ENCODE results near the gene ADISSP.
A peak's percentile ranks its signal among the peaks of the same experiment; 100 is the strongest.
"Not testable (repeated sequence)": the region's sequence is repeated elsewhere in the genome, so short reads cannot be mapped to it uniquely, and the experiment has no call there.

Gene ADISSP

DNA sequence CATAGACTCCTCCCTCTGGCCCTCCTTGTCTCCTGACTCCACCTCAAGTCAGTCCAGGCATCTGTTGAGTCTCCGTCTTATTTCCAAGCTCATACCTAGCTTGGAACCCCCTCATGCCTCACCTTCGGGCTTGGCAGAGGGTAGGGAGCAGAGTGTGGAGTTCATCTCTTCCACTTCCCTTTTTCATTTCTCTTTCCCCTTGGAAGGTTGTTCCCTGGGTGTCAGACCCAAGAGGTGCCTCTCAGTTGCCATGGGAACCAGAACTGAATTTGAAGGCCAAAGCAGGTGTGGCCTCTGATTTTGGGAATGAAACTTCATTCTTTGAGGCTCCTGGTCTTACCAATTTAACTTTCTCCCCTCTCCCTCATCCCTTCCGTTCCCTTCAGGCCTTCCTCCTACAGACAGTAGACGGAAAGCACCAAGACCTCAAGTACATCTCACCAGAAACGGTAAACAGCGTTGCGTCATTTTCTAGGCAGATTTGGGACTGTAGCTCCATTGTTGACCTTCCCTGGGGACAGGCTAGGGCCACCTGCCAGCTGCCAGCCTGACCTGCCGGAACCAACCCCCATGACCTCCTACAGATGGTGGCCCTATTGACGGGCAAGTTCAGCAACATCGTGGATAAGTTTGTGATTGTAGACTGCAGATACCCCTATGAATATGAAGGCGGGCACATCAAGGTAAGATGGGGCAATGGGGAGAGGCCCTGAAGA, 35.1 kb upstream of the ADISSP start:
- no peaks in the 10 kb centered on the region for H3K9me3 Mint-ChIP-seq
- DNase-seq = no peak
- H3K27me3 Mint-ChIP-seq = no peaks in the 10 kb centered on the region
- H3K36me3 Mint-ChIP-seq (ENCODE audit: low read depth) = peaks cover 92% of the 10 kb centered on the region
- H3K27ac Mint-ChIP-seq = peak overlapping the region; percentile 65
- peaks cover 82% of the 10 kb centered on the region for H3K4me1 Mint-ChIP-seq (ENCODE audit: low read depth)
- no peak overlapping the region for H3K4me3 Mint-ChIP-seq

- Mint-ChIP-seq H3K4me1 (ENCODE audit: low read depth) (peaks cover 82% of the 10 kb centered on the region), H3K27me3 (no peaks in the 10 kb centered on the region), H3K36me3 (ENCODE audit: low read depth) (peaks cover 96% of the 10 kb centered on the region), H3K27ac (peak overlapping the region; percentile 40), H3K4me3 (no peak overlapping the region), H3K9me3 (no peaks in the 10 kb centered on the region)
- DNase-seq = no peak
Observed at GRCh38 chr20:3801846-3802245, 34.3 kb upstream of the ADISSP start.

DNA sequence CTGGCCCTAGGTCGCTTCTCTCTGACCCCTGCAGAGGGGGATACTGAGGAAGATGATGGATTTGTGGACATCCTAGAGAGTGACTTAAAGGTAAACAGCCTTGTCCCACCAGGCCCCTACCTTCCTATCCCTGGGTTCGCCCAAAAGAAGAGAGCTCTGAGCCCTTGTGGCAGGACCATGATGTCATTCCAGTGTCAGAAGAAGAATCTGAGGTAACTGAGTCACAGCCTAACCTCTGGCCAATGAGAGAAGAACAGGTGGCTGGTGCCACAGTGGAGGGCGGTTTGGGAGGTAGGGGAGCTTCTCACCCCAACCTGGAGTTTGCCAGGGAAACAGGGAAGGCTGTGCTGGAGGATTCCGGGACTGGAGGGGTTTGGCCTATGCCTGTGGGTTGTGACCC, 33.7 kb upstream of the ADISSP start:
- H3K4me1 Mint-ChIP-seq (ENCODE audit: low read depth) = peaks cover 82% of the 10 kb centered on the region
- no peak for DNase-seq

DNA sequence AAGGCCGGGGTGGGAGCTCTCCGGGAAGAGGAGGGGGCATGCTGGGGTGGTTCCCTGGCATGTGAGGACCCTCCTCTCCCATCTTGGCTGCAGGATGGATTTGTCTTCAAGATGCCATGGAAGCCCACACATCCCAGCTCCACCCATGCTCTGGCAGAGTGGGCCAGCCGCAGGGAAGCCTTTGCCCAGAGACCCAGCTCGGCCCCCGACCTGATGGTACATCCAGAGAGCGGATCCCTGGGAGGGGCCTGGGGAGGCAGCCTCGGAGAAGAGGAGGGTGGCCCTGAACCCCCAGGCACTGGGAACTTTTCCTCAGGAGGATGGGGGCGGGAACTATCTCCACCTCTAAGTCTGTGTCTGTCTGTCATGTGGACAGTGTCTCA, 33.3 kb upstream of the ADISSP start:
- H3K36me3 Mint-ChIP-seq (ENCODE audit: low read depth) = peaks cover 91% of the 10 kb centered on the region
- H3K27ac Mint-ChIP-seq = peak overlapping the region; percentile 97
- peaks cover 81% of the 10 kb centered on the region for H3K4me1 Mint-ChIP-seq (ENCODE audit: low read depth)
- no peak overlapping the region for H3K4me3 Mint-ChIP-seq
- no peaks in the 10 kb centered on the region for H3K27me3 Mint-ChIP-seq
- no peaks in the 10 kb centered on the region for H3K9me3 Mint-ChIP-seq
- no peak for DNase-seq

More for the DNA sequence above, 33.7 kb upstream of the ADISSP start:
- Mint-ChIP-seq H3K4me3 (no peak overlapping the region), H3K36me3 (ENCODE audit: low read depth) (peaks cover 95% of the 10 kb centered on the region), H3K27ac (peak overlapping the region; percentile 97), H3K27me3 (no peaks in the 10 kb centered on the region), H3K9me3 (no peaks in the 10 kb centered on the region)

- DNase-seq = no peak
- H3K4me3 Mint-ChIP-seq = no peak overlapping the region
- H3K4me1 Mint-ChIP-seq (ENCODE audit: low read depth) = peaks cover 81% of the 10 kb centered on the region
- H3K9me3 Mint-ChIP-seq = no peaks in the 10 kb centered on the region
- peaks cover 89% of the 10 kb centered on the region for H3K36me3 Mint-ChIP-seq (ENCODE audit: low read depth)
- peak overlapping the region; percentile 97 for H3K27ac Mint-ChIP-seq
- no peaks in the 10 kb centered on the region for H3K27me3 Mint-ChIP-seq
Observed at GRCh38 chr20:3800256-3800877, 32.8 kb upstream of the ADISSP start.

GRCh38 chr20:3798908-3799248, 31.3 kb upstream of the ADISSP start:
- no peaks in the 10 kb centered on the region for H3K9me3 Mint-ChIP-seq
- H3K36me3 Mint-ChIP-seq (ENCODE audit: low read depth) = peaks cover 75% of the 10 kb centered on the region
- peaks cover 76% of the 10 kb centered on the region for H3K4me1 Mint-ChIP-seq (ENCODE audit: low read depth)
- no peak for DNase-seq
- H3K27ac Mint-ChIP-seq = peak overlapping the region; percentile 97
- no peaks in the 10 kb centered on the region for H3K27me3 Mint-ChIP-seq
- peak overlapping the region; percentile 85 for H3K4me3 Mint-ChIP-seq

- no peak for DNase-seq
- H3K27me3 Mint-ChIP-seq = no peaks in the 10 kb centered on the region
- peaks cover 72% of the 10 kb centered on the region for H3K4me1 Mint-ChIP-seq (ENCODE audit: low read depth)
- H3K36me3 Mint-ChIP-seq (ENCODE audit: low read depth) = peaks cover 70% of the 10 kb centered on the region
- peak overlapping the region; percentile 97 for H3K27ac Mint-ChIP-seq
- H3K9me3 Mint-ChIP-seq = no peaks in the 10 kb centered on the region
- H3K4me3 Mint-ChIP-seq = peak overlapping the region; percentile 85
Observed at GRCh38 chr20:3798373-3798768, 30.8 kb upstream of the ADISSP start.

GRCh38 chr20:3797592-3798372, 30.2 kb upstream of the ADISSP start:
- DNase-seq = no peak
- peaks cover 64% of the 10 kb centered on the region for H3K36me3 Mint-ChIP-seq (ENCODE audit: low read depth)

GRCh38 chr20:3797226-3797545, 29.6 kb upstream of the ADISSP start:
- Mint-ChIP-seq H3K4me1 (ENCODE audit: low read depth) (peaks cover 64% of the 10 kb centered on the region), H3K4me3 (peak overlapping the region; percentile 85), H3K36me3 (ENCODE audit: low read depth) (peaks cover 58% of the 10 kb centered on the region)

More at GRCh38 chr20:3797592-3798372, 30.2 kb upstream of the ADISSP start:
- Mint-ChIP-seq H3K27me3 (no peaks in the 10 kb centered on the region), H3K4me3 (peak overlapping the region; percentile 85), H3K27ac (peak overlapping the region; percentile 97), H3K4me1 (ENCODE audit: low read depth) (peaks cover 69% of the 10 kb centered on the region), H3K9me3 (no peaks in the 10 kb centered on the region)

DNA sequence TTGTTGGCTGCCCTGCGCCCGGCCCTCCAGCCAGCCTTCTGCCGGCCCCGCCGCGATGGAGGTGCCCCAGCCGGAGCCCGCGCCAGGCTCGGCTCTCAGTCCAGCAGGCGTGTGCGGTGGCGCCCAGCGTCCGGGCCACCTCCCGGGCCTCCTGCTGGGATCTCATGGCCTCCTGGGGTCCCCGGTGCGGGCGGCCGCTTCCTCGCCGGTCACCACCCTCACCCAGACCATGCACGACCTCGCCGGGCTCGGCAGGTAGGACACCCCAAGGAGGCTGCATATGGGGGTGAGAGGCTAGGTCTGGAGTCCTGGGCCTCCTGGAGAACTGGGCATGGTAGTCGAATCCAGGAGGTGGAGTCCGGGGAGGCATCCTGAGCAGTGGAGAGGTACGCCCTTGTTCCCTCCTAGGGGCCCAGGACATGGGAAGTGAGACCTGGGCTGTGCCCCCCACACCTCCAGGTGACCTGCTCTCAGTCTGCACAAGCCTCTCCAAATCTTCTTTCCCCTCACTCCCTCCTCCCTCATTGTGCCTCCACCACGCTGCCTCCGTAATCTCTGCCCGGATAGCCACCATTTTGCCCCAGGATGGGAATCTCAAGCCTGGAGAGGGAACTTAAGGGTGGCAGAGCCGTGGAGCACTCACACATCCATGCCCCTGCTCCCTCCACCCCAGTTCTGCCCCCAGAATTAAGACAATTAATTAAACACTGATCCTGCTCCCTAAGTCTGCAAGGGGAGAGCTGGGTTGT, 29.1 kb upstream of the ADISSP start:
- peak overlapping the region; percentile 85 for H3K4me3 Mint-ChIP-seq
- H3K36me3 Mint-ChIP-seq (ENCODE audit: low read depth) = peaks cover 53% of the 10 kb centered on the region
- DNase-seq = no peak
- peaks cover 59% of the 10 kb centered on the region for H3K4me1 Mint-ChIP-seq (ENCODE audit: low read depth)
- H3K27me3 Mint-ChIP-seq = no peaks in the 10 kb centered on the region
- peak overlapping the region; percentile 97 for H3K27ac Mint-ChIP-seq
- H3K9me3 Mint-ChIP-seq = no peaks in the 10 kb centered on the region

More at GRCh38 chr20:3797226-3797545, 29.6 kb upstream of the ADISSP start:
- Mint-ChIP-seq H3K9me3 (no peaks in the 10 kb centered on the region), H3K27ac (peak overlapping the region; percentile 97), H3K27me3 (no peaks in the 10 kb centered on the region)
- no peak for DNase-seq

GRCh38 chr20:3795511-3796468, 28.2 kb upstream of the ADISSP start, which contains the start of gene CDC25B:
Gene CDC25B, plus strand, starts transcription at chr20:3796310. Its CDS starts 222 bp downstream, at chr20:3796532.
- H3K4me3 Mint-ChIP-seq = peak within 1 kb of the TSS; percentile 85
- no peaks in the 10 kb centered on the region for H3K27me3 Mint-ChIP-seq
- H3K4me1 Mint-ChIP-seq (ENCODE audit: low read depth) = peaks cover 50% of the 10 kb centered on the region
- H3K36me3 Mint-ChIP-seq (ENCODE audit: low read depth) = peaks cover 44% of the 10 kb centered on the region
- H3K27ac Mint-ChIP-seq = peak within 1 kb of the TSS; percentile 98
- peak; percentile 90 for DNase-seq
- H3K9me3 Mint-ChIP-seq = no peaks in the 10 kb centered on the region

- peaks cover 35% of the 10 kb centered on the region for H3K36me3 Mint-ChIP-seq (ENCODE audit: low read depth)
- no peaks in the 10 kb centered on the region for H3K9me3 Mint-ChIP-seq
- H3K4me3 Mint-ChIP-seq = peak overlapping the region; percentile 85
- H3K27me3 Mint-ChIP-seq = no peaks in the 10 kb centered on the region
- peak overlapping the region; percentile 98 for H3K27ac Mint-ChIP-seq
- DNase-seq = no peak
- peaks cover 41% of the 10 kb centered on the region for H3K4me1 Mint-ChIP-seq (ENCODE audit: low read depth)
Observed at GRCh38 chr20:3794701-3795420, 27.3 kb upstream of the ADISSP start.

- H3K4me3 Mint-ChIP-seq, H3K9me3 Mint-ChIP-seq, H3K27me3 Mint-ChIP-seq, H3K27ac Mint-ChIP-seq, DNase-seq: not testable (repeated sequence)
- Mint-ChIP-seq H3K4me1 (ENCODE audit: low read depth) (peaks cover 34% of the 10 kb centered on the region), H3K36me3 (ENCODE audit: low read depth) (peaks cover 30% of the 10 kb centered on the region)
Observed at GRCh38 chr20:3794168-3794567, 26.6 kb upstream of the ADISSP start.

All from activated T-cell treated with anti-CD3 and anti-CD28 coated beads, Interleukin-2, amount 50 U/mL, for 24 hours (primary cell).